Fibroblast of skin of left quadriceps (primary cell): Measurements from ENCODE around the gene ETV1.

Experiments used
- DNase-seq, 2 experiments: peaks; one replicate each; pipeline ENCODE4 v3.0.0-alpha.2; 2013; ENCODE audit warnings: low read depth in 2 of 2

The ETV1 gene

GRCh38 chr7:13986208-13986607 is 3.3 kb downstream of the ETV1 start:
- DNase-seq = no peak

- no peak for DNase-seq
These were observed 4.4 kb downstream of the ETV1 start for GRCh38 chr7:13984831-13985685.

- DNase-seq = no peak
These were observed 5.4 kb downstream of the ETV1 start for GRCh38 chr7:13984061-13984460.

- DNase-seq = no peak
These were observed 6.4 kb downstream of the ETV1 start for GRCh38 chr7:13982940-13983677.

GRCh38 chr7:13981070-13981469 is 8.4 kb downstream of the ETV1 start:
- peak; percentile 92 to 93 for DNase-seq

GRCh38 chr7:13980474-13980873 is 9.0 kb downstream of the ETV1 start:
- no peak for DNase-seq

GRCh38 chr7:13979671-13980435 is 9.6 kb downstream of the ETV1 start:
- no peak for DNase-seq

- DNase-seq = no peak
These were observed 12.9 kb downstream of the ETV1 start for GRCh38 chr7:13976594-13976993.

- no peak for DNase-seq
These were observed 24.4 kb downstream of the ETV1 start for GRCh38 chr7:13965077-13965476.

- no peak for DNase-seq
These were observed 25.5 kb downstream of the ETV1 start for GRCh38 chr7:13963925-13964324.

- DNase-seq = no peak
These were observed 34.0 kb downstream of the ETV1 start for GRCh38 chr7:13955494-13955893.

- DNase-seq = no peak
These were observed 36.1 kb downstream of the ETV1 start for GRCh38 chr7:13953368-13953767.

GRCh38 chr7:13952921-13953320 is 36.5 kb downstream of the ETV1 start:
- no peak for DNase-seq

- no peak for DNase-seq
These were observed 39.5 kb downstream of the ETV1 start for GRCh38 chr7:13949939-13950338.

- no peak for DNase-seq
These were observed 40.0 kb downstream of the ETV1 start for GRCh38 chr7:13949445-13949844.

GRCh38 chr7:13948019-13948801 is 41.3 kb downstream of the ETV1 start:
- no peak for DNase-seq

GRCh38 chr7:13947535-13947934 is 41.9 kb downstream of the ETV1 start:
- DNase-seq = no peak

GRCh38 chr7:13946181-13946580 is 43.3 kb downstream of the ETV1 start:
- DNase-seq = peak; percentile 27 to 41

GRCh38 chr7:13945670-13946069 is 43.8 kb downstream of the ETV1 start:
- no peak for DNase-seq

- no peak for DNase-seq
These were observed 55.9 kb downstream of the ETV1 start for GRCh38 chr7:13933536-13933935.

GRCh38 chr7:13933091-13933490 is 56.4 kb downstream of the ETV1 start:
- no peak for DNase-seq

GRCh38 chr7:13932131-13932530 is 57.3 kb downstream of the ETV1 start:
- no peak for DNase-seq
